AG09309 (cell line): ENCODE data around the gene DPH6.

Source experiments
- DNase-seq: peaks from one replicate; pipeline ENCODE4 v3.0.0-alpha.2; 2010; ENCODE audit warnings: low read depth
- H3K4me3 ChIP-seq: 2 replicates; pipeline ENCODE4 v1.5.1; 2011; ENCODE audit warnings: mild to moderate bottlenecking, low read depth, low read length, moderate library complexity; ENCODE audit not compliant: control insufficient read depth
- CTCF ChIP-seq: IDR thresholded peaks from 2 replicates; pipeline ENCODE4 v1.5.1; 2011; ENCODE audit warnings: mild to moderate bottlenecking, low read depth, low read length, inconsistent platforms; ENCODE audit not compliant: insufficient read depth, control insufficient read depth; ENCODE audit errors: missing control alignments

DPH6 gene

GRCh38 chr15:35495080-35495479 is 50.9 kb downstream of the DPH6 start:
- no peak for TF ChIP-seq CTCF
- H3K4me3 ChIP-seq = no peak overlapping the region
- DNase-seq = no peak

- no peak for TF ChIP-seq CTCF
- no peak overlapping the region for H3K4me3 ChIP-seq
- no peak for DNase-seq
Observed at GRCh38 chr15:35491999-35492398, 54.0 kb downstream of the DPH6 start.

GRCh38 chr15:35491173-35491572 is 54.8 kb downstream of the DPH6 start:
- no peak overlapping the region for H3K4me3 ChIP-seq
- no peak for DNase-seq
- TF ChIP-seq CTCF = no peak

GRCh38 chr15:35490511-35490910 is 55.5 kb downstream of the DPH6 start:
- DNase-seq = no peak
- no peak overlapping the region for H3K4me3 ChIP-seq
- no peak for TF ChIP-seq CTCF

- no peak for TF ChIP-seq CTCF
- DNase-seq = no peak
- no peak overlapping the region for H3K4me3 ChIP-seq
Observed at GRCh38 chr15:35487417-35487816, 58.5 kb downstream of the DPH6 start.

GRCh38 chr15:35486296-35486695 is 59.7 kb downstream of the DPH6 start:
- no peak for TF ChIP-seq CTCF
- no peak for DNase-seq
- no peak overlapping the region for H3K4me3 ChIP-seq

- DNase-seq = no peak
- no peak overlapping the region for H3K4me3 ChIP-seq
- TF ChIP-seq CTCF = no peak
Observed at GRCh38 chr15:35485411-35485810, 60.6 kb downstream of the DPH6 start.
